GM19240 (cell line): ENCODE results near the gene PCYT1B.

Experiments used
- DNase-seq: peaks from one replicate; pipeline ENCODE4 v3.0.0; 2011; ENCODE audit warnings: low spot score; ENCODE audit not compliant: insufficient read length

PCYT1B gene

DNA sequence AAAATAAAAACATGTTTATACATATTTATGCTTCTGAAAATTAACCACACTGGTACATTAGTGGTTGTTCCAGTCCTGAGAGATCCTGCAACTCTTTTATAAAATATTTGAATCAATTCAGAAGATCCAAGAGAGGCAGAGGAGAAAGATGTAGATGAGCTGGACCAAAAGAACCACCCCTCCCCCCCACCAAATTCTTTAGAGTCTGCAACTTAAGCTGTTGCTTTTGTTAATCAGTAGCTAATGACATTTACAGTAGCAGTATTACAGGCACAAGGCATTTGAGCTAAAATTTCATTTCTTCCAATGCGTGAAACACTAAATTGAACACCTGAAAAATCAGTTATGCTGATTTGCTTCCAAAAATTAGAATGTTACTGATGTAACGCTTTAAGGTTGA, 120.5 kb downstream of the PCYT1B start:
- DNase-seq, result no peak

DNA sequence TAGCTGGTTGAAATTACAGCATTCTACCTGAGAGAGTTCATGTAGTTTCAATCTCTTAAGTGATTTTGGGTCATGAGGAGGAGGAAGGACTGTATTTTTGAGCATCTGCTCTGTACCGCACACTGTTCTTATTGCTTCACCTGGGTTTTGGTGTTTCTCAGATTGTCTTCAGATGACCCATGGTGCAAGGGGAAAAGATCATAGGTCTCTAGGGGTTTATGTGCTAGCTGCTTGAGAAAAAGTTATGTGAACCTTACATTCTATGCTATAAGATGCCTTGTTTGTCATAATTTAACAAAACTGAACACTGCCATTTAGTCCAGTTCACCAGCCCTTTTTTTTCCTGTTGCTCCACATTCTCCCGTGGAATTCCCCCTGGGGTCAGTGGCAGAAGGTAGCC, 121.7 kb downstream of the PCYT1B start:
- no peak for DNase-seq

DNA sequence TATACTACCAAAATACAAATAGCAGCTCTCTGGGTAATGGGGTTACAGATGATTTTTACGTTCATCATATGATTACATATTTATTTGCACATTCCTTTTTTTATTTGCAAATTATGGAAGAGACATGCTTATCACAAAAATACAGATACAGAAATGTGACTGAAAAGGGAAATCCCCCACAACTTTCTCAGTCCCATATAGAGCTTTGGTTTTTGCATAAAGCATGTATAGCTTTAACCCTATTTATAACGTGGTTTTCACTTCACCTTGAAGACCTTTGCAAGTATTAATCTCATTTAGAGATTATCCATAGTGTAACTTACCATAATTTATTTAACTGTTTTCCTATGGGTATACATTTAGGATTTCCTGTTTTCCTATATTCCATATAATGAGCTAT, 126.7 kb downstream of the PCYT1B start:
- no peak for DNase-seq

DNA sequence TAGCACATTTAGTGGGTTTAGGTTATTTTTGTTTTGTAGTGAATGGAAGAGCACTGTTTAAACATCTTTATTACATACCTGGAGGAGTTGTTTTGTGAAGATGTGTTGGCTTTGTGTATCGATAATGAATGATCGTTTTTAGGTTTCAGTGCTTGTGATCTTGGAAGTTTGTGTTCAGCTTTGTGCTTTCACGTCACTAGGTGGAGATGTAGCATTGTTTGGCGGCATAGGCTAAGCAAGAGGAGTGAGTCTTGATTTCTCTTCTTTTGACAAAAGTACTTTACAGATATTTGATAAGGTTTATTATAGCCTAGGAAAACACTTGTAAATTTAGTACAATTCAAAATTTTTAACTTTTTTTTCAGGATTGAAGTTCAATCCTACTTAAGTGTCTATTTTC, 131.7 kb downstream of the PCYT1B start:
- no peak for DNase-seq

DNA sequence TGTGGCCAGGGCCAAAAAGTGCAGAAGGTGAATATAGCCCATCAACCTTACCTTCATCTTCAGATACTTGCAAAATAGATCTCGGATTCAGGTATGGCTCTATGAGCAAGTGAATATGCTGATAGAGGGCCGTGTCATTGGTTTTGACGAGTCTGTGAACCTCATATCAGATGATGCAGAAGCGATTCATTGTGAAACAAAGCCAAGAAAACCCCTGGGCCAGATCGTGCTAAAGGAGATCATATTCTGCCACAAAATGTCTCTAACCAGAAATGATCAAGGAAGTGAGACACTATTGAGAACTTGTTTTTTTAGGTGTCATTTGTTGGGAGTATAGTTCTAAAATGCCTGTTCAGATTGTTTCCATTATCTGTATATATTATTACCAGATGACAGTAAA, 133.7 kb downstream of the PCYT1B start:
- no peak for DNase-seq

DNA sequence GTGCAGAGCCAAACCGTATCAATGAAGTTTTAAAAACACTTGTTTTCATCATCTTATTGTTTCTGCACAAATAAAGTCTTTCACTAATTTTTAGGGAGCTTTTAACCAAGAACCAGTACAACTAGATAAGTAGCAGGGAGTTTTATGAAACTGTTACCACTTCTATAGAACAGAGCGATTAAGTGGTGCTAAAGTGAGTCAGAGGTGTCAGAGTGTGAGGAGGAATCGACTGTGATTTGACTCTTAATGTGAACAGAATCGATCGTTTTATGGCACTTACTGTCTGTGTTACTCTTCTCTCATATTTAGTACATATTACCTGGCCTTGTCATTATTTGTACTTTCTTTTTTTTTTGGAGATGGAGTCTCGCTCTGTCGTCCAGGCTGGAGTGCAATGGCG, 138.8 kb downstream of the PCYT1B start:
- no peak for DNase-seq
